HEK293T (cell line): ENCODE results near the gene CCDC138.

Source experiments
- CTCF ChIA-PET: fragments of 350-600 bp; formaldehyde crosslinking; extraction: SDS; loops from one replicate; lab custom pipeline; 2021; ENCODE audit warnings: antibody characterized with exemption, inconsistent platforms; lab: Yijun Ruan, JAX
- POLR2A ChIA-PET: fragments of 350-600 bp; formaldehyde crosslinking; extraction: SDS; loops from one replicate; lab custom pipeline; 2020; ENCODE audit warnings: antibody characterized with exemption, inconsistent platforms; lab: Yijun Ruan, JAX
- DNase-seq: peaks from one replicate; pipeline ENCODE4 v3.0.0; 2012; ENCODE audit warnings: mixed read lengths; ENCODE audit errors: extremely low spot score
- ARNT ChIP-seq: fragments of 450-650 bp; IDR thresholded peaks from 2 replicates; pipeline ENCODE4 v1.6.1; 2017; ENCODE audit warnings: mild to moderate bottlenecking
- BHLHE40 ChIP-seq: fragments of 450-650 bp; IDR thresholded peaks from 2 replicates; pipeline ENCODE4 v1.6.1; 2016; ENCODE audit warnings: mild to moderate bottlenecking, moderate library complexity, borderline replicate concordance
- CTBP1 ChIP-seq: fragments of 450-650 bp; IDR thresholded peaks from 2 replicates; pipeline ENCODE4 v1.6.1; 2016; ENCODE audit warnings: borderline replicate concordance
- ELF4 ChIP-seq: fragments of 450-650 bp; IDR thresholded peaks from 2 replicates; pipeline ENCODE4 v1.6.1; 2017; ENCODE audit warnings: antibody characterized with exemption
- FOXA1 ChIP-seq: fragments of 450-650 bp; IDR thresholded peaks from 2 replicates; pipeline ENCODE4 v1.6.1; 2016; ENCODE audit warnings: mild to moderate bottlenecking
- FOXK2 ChIP-seq: fragments of 450-650 bp; IDR thresholded peaks from 2 replicates; pipeline ENCODE4 v1.6.1; 2016; ENCODE audit warnings: mild to moderate bottlenecking
- FOXM1 ChIP-seq: fragments of 450-650 bp; IDR thresholded peaks from 2 replicates; pipeline ENCODE4 v1.6.1; 2017; ENCODE audit warnings: mild to moderate bottlenecking, borderline replicate concordance
- HDGF ChIP-seq: fragments of 450-650 bp; IDR thresholded peaks from 2 replicates; pipeline ENCODE4 v1.6.1; 2017; ENCODE audit warnings: antibody characterized with exemption, borderline replicate concordance
- L3MBTL2 ChIP-seq: fragments of 450-650 bp; conservative IDR thresholded peaks from 2 replicates; pipeline ENCODE4 v1.6.1; 2016; ENCODE audit warnings: mild to moderate bottlenecking
- LEF1 ChIP-seq: fragments of 450-650 bp; IDR thresholded peaks from 2 replicates; pipeline ENCODE4 v1.6.1; 2017; ENCODE audit warnings: mild to moderate bottlenecking, borderline replicate concordance
- NFRKB ChIP-seq: fragments of 450-650 bp; IDR thresholded peaks from 2 replicates; pipeline ENCODE4 v1.6.1; 2016; ENCODE audit warnings: mild to moderate bottlenecking, moderate library complexity
- SP1 ChIP-seq: fragments of 450-650 bp; IDR thresholded peaks from 2 replicates; pipeline ENCODE4 v1.6.1; 2017
- SUZ12 ChIP-seq: fragments of 450-650 bp; IDR thresholded peaks from 2 replicates; pipeline ENCODE4 v1.6.1; 2016; ENCODE audit warnings: mild to moderate bottlenecking
- TARDBP ChIP-seq: fragments of 450-650 bp; IDR thresholded peaks from 2 replicates; pipeline ENCODE4 v1.6.1; 2016
- ZNF384 ChIP-seq: fragments of 450-650 bp; IDR thresholded peaks from 2 replicates; pipeline ENCODE4 v1.6.1; 2016
- TF ChIP-seq, protein P1 (sequence below): fragments of 450-650 bp; IDR thresholded peaks from 2 replicates; pipeline ENCODE4 v1.6.1; 2016

CCDC138 gene

DNA sequence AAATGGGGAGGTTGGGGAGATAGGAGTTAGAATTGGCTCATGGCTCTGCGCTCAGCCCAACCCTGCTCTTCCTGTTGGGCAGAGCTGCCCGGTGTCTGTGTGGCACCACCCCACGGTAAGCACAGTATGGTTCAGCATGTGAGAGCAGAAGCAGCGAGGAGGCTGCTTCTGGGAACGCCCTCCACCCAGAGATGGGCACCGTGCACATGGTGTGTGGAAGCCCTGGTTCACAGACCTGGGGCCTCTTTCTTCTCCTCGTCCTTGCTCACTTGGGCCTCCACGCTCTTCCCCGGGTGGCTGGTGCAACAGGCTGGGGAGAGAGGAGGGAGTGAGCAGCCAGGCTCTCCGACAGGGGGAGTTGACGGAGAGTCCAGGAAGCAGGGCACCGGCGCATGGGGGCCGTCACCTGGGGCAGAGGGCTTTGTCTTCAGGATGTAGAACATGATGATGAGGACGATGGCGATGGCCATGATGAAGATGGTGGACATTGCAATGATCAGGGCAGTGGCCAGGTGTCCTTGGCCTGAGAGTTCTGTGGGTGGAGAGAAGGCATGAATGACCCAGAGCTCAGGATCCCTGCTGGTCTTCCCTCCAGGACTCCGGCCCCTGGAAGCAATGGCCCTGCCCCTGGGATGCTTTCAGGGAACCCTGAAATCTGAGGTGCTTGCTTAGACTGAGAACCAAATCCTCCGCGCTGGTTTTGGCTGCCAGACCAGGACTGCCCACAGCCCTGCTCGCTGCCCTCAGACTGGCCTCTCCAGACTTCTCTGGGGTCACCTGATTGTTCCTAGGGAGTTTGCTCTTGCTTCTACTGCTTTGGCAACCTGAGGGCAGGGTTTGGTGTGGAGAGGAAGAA, 124.2 kb downstream of the CCDC138 start:
- TF ChIP-seq FOXM1 (no peak), L3MBTL2 (no peak), LEF1 (no peak), SP1 (no peak), BHLHE40 (no peak), SUZ12 (no peak), FOXA1 (no peak), ARNT (no peak), HDGF (no peak), NFRKB (no peak), TARDBP (no peak), ZNF384 (no peak), ELF4 (no peak), CTBP1 (no peak), FOXK2 (no peak)
- TF ChIP-seq, protein P1, sequence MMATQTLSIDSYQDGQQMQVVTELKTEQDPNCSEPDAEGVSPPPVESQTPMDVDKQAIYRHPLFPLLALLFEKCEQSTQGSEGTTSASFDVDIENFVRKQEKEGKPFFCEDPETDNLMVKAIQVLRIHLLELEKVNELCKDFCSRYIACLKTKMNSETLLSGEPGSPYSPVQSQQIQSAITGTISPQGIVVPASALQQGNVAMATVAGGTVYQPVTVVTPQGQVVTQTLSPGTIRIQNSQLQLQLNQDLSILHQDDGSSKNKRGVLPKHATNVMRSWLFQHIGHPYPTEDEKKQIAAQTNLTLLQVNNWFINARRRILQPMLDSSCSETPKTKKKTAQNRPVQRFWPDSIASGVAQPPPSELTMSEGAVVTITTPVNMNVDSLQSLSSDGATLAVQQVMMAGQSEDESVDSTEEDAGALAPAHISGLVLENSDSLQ = no peak
- no peak for DNase-seq
- CTCF ChIA-PET = interaction anchor here (0.9 kb wide), 1 partner anchor 726 kb away, joined by 3 read pairs; no protein-coding TSS in a partner anchor
- POLR2A ChIA-PET = no interaction called here

DNA sequence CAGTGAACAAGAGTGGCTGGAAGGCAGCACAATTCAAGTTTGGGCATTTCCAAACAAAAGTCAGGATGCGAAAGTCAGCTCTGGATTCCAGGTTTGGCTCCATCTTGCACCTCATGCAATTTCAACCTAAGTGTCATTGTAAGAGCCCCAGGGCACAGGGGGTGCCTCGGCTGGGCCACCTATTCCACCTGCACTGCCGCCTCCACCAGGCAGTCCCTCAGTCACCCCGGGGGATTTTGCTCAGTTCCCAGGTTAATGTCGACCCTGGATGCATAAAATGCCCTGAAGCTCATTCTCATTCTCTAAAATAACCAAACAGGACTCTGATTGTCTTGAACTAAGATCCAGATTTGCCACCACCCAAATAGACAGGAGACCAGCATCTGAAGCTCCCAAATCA, 124.8 kb downstream of the CCDC138 start:
- CTCF ChIA-PET = interaction anchor here (0.9 kb wide), 1 partner anchor 727 kb away, joined by 3 read pairs; no protein-coding TSS in a partner anchor
- TF ChIP-seq ZNF384 (no peak), CTBP1 (no peak), TARDBP (no peak), BHLHE40 (no peak), NFRKB (no peak), SP1 (no peak)
- DNase-seq = no peak
- POLR2A ChIA-PET = no interaction called here

DNA sequence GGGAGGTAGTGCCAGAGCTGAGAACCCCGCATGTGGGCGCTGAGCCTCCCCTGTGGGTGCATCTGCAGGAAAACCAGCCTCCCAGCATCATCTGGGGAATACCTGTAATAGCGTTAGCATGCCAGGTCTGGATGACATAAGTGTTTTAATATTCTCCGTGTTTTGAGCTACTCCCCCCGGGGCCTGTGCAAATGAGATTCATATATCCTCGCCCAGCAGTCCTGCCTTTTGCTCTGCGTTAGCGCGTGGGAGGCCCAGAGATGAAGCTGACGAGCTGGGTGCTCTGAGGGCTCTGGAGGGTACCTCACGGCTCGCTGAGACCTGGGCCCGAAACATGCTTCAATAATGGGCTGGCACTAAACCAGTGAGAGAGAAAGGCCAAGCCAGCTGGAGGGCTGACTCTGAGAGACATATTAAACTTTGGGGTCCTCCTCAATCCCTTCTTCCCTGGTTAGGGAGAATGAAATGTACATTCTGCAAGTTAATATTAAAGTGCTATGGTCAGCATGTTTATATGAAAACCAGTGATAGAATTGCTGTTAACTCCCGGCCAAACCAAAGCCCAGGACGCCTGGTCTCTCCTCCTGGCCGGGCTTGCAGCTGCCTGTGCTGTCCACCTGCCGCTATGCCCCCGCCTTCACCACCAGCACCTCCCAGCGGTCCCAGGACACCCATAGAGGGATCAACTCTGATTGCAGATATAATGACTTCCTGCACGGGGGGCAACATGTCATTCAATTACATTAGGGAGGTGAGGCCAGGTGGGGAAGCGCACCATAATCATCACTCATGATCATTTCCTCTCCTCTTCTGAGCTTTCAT, 125.4 kb downstream of the CCDC138 start:
- no peak for DNase-seq
- TF ChIP-seq ZNF384 (no peak), ARNT (no peak), LEF1 (no peak), FOXA1 (no peak), ELF4 (no peak), BHLHE40 (no peak), SUZ12 (no peak), FOXK2 (no peak)
- CTCF ChIA-PET = interaction anchor here (0.6 to 0.9 kb wide), 3 partner anchors 105 to 727 kb away, joined by 3 read pairs; no protein-coding TSS in a partner anchor
- POLR2A ChIA-PET = no interaction called here

DNA sequence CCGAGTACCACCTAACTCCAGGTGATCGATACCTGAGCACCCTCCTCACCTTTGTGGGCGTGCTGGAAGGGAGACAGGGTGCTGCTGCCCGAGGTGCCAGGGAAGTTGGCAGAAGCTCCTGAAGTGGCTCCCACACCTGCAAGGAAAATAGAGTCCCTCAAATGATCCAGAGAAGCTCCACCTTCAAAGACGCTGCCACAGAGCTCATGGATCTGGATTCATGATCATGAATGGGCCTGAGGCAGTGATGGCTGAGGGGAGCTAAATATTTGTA, 126.0 kb downstream of the CCDC138 start:
- DNase-seq = no peak
- CTCF ChIA-PET = interaction anchor here (0.6 kb wide), 2 partner anchors 105 to 727 kb away, joined by 3 read pairs; no protein-coding TSS in a partner anchor
- TF ChIP-seq SP1 (no peak), BHLHE40 (no peak), FOXA1 (no peak), LEF1 (no peak), FOXM1 (no peak), FOXK2 (no peak), NFRKB (no peak), ARNT (no peak), TARDBP (no peak), SUZ12 (no peak), L3MBTL2 (no peak), CTBP1 (no peak), HDGF (no peak), ELF4 (no peak), ZNF384 (no peak)
- TF ChIP-seq, protein P1 = no peak
- POLR2A ChIA-PET = no interaction called here

DNA sequence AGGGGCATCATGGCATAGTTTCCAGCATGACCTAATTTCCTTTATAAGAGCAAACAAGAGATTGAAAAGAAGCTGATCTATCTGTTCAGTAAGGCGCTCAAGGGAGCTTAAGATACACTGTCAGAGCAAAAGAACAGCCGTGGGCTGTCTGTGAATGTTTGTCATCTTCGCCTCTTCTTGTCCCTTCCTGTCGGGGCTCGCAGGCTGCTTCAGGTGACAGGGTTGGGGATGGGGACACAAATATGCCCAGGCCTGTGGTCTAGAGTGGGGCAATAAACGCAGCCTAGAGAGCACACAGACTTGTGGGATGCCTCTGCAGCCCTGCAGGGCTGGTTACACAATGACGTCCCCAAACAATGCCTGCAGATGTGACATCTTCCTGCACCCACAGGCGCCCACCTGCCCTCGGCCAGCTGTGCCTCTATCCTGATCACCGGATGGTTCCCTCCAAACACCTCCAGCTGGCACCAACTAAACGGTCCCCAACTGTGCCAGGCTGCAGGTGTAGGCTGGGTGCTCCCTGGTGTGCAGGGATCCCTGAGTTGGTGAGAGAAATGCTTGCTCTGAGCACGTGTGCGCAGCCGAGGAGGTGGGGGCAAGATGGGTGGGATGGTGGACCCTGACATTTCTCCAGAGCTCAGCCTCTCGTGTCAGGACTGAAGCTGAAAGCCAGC, 129.7 kb downstream of the CCDC138 start:
- ChIA-PET POLR2A (interaction anchor here (1.0 kb wide), 1 partner anchor 79 kb away, joined by 3 read pairs; no protein-coding TSS in a partner anchor), CTCF (interaction anchor here (0.9 to 2.8 kb wide), 2 partner anchors 13 to 62 kb away, joined by 3 to 11 read pairs; no protein-coding TSS in a partner anchor)
- DNase-seq = no peak
- TF ChIP-seq ZNF384 (no peak), BHLHE40 (no peak), LEF1 (no peak), SUZ12 (no peak), FOXK2 (no peak), ARNT (no peak), ELF4 (no peak), FOXA1 (no peak), TARDBP (no peak), NFRKB (no peak)
- TF ChIP-seq, protein P1 = no peak
